GM12801 (cell line): Measurements from ENCODE around the gene IL16.

ENCODE experiments used
- CTCF ChIP-seq: IDR thresholded peaks from one replicate; pipeline ENCODE4 v1.5.1; 2011; ENCODE audit warnings: control low read depth; ENCODE audit not compliant: insufficient read length; ENCODE audit errors: extremely low read depth

IL16 gene

GRCh38 chr15:81258455-81258854, 61.8 kb downstream of the IL16 start:
- TF ChIP-seq CTCF = no peak

- TF ChIP-seq CTCF = no peak
Measured at GRCh38 chr15:81259760-81260298, 63.1 kb downstream of the IL16 start.

GRCh38 chr15:81261172-81261811, 64.6 kb downstream of the IL16 start:
- TF ChIP-seq CTCF = no peak

- TF ChIP-seq CTCF = no peak
Measured at GRCh38 chr15:81263477-81263876, 66.8 kb downstream of the IL16 start.

GRCh38 chr15:81264072-81264857, 67.6 kb downstream of the IL16 start:
- TF ChIP-seq CTCF = no peak

- TF ChIP-seq CTCF = no peak
Measured at GRCh38 chr15:81265256-81265943, 68.7 kb downstream of the IL16 start.

GRCh38 chr15:81265944-81266775, 69.5 kb downstream of the IL16 start:
- TF ChIP-seq CTCF = peak; percentile 3
